Testis (tissue), 3 donors: Measurements from ENCODE around the gene WNT3. TPM values are rescaled to one million over a fixed set of nuclear protein-coding genes. Genes with fewer than 3 reads are reported as not detected.

Experiments used
- DNase-seq: peaks from one replicate; pipeline ENCODE4 v3.0.0-alpha.2; 2019
- H3K27ac ChIP-seq, 2 donors: fragments of 200-600 bp; sonication (generic); one replicate each; pipeline ENCODE4 v1.5.1; 2019
- H3K27me3 ChIP-seq: fragments of 200-600 bp; sonication (generic); one replicate; pipeline ENCODE4 v1.5.1; 2019
- H3K36me3 ChIP-seq: fragments of 200-600 bp; sonication (generic); one replicate; pipeline ENCODE4 v1.5.1; 2017; ENCODE audit warnings: low read depth; ENCODE audit errors: missing control alignments
- H3K4me1 ChIP-seq: fragments of 200-600 bp; sonication (generic); one replicate; pipeline ENCODE4 v1.5.1; 2019
- H3K4me3 ChIP-seq, 2 donors: fragments of 200-600 bp; sonication (generic); one replicate each; pipeline ENCODE4 v1.5.1; 2017 to 2019
- H3K9me3 ChIP-seq: fragments of 200-600 bp; sonication (generic); one replicate; pipeline ENCODE4 v1.5.1; 2017
- POLR2A ChIP-seq: fragments of 450-650 bp; IDR thresholded peaks from one replicate; pipeline ENCODE4 v1.6.1; 2017; ENCODE audit warnings: antibody characterized with exemption, mild to moderate bottlenecking, moderate library complexity
- WGBS, 2 donors: methylation state at CpG; one replicate each; pipeline ENCODE4 v1.1.5; 2018; 5-methylcytosine and 5-hydroxymethylcytosine counted together
- intact Hi-C: fragments of 100-400 bp; cut with DNase I; formaldehyde crosslinking; loops from one replicate; pipeline ENCODE4 v1.15.1; 2023; ENCODE audit warnings: low total_unique reads
- polyA plus RNA-seq: library from polyadenylated mRNA; stranded (reverse); fragments of 350-450 nt; fragmentation: Illumina TruSeq; extraction: RNeasy Lipid Tissue Mini Kit (QIAGEN cat#74804); gene quantifications from one replicate; pipeline ENCODE4 v1.2.3, GENCODE V29; 2014; ENCODE audit warnings: low read depth, low replicate concordance; ENCODE audit not compliant: insufficient read depth
- total RNA-seq, 2 donors: library from RNA; depleted of rRNA; stranded (reverse); fragments of >200 nt; gene quantifications; one replicate each; pipeline ENCODE4 v1.2.3, GENCODE V29; 2016
- TF ChIP-seq, protein P1 (sequence below), 3 experiments: fragments of 450-650 bp in 2 of 3; fragments of 200-600 bp in 1 of 3; sonication (generic) in 1 of 3; IDR thresholded peaks; one replicate each; pipeline ENCODE4 v1.5.1; 2016 to 2019; ENCODE audit warnings: antibody characterized with exemption in 3 of 3, mild to moderate bottlenecking in 2 of 3, moderate library complexity in 1 of 3

The WNT3 gene
- total and polyA plus RNA-seq, 3 donors from 2014 or later: 6.4 to 9.8 (median 7.7) TPM

- DNase-seq: no peak
- intact Hi-C loops: no loop called here
- TF ChIP-seq POLR2A: no peak
- TF ChIP-seq, protein P1, sequence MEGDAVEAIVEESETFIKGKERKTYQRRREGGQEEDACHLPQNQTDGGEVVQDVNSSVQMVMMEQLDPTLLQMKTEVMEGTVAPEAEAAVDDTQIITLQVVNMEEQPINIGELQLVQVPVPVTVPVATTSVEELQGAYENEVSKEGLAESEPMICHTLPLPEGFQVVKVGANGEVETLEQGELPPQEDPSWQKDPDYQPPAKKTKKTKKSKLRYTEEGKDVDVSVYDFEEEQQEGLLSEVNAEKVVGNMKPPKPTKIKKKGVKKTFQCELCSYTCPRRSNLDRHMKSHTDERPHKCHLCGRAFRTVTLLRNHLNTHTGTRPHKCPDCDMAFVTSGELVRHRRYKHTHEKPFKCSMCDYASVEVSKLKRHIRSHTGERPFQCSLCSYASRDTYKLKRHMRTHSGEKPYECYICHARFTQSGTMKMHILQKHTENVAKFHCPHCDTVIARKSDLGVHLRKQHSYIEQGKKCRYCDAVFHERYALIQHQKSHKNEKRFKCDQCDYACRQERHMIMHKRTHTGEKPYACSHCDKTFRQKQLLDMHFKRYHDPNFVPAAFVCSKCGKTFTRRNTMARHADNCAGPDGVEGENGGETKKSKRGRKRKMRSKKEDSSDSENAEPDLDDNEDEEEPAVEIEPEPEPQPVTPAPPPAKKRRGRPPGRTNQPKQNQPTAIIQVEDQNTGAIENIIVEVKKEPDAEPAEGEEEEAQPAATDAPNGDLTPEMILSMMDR (IDR thresholded peaks at IDR 0.05): no peak
- no peaks in the 10 kb centered on the region for H3K9me3 ChIP-seq
- H3K36me3 ChIP-seq: no peaks in the 10 kb centered on the region
- 56 to 84% methylated on average over 3 of the region's 3 CpGs for WGBS, 2 donors
- H3K4me1 ChIP-seq: no peaks in the 10 kb centered on the region
- H3K4me3 ChIP-seq: no peak overlapping the region
- no peak overlapping the region for H3K27ac ChIP-seq
- H3K27me3 ChIP-seq: no peaks in the 10 kb centered on the region
These were observed 28.3 kb downstream of the WNT3 start for GRCh38 chr17:46790216-46790615.

GRCh38 chr17:46789610-46790009 lies 28.9 kb downstream of the WNT3 start:
- intact Hi-C loops: no loop called here
- DNase-seq: no peak
- WGBS, 2 donors: 93 to 94% methylated on average over 5 to 8 of the region's 8 CpGs

DNA sequence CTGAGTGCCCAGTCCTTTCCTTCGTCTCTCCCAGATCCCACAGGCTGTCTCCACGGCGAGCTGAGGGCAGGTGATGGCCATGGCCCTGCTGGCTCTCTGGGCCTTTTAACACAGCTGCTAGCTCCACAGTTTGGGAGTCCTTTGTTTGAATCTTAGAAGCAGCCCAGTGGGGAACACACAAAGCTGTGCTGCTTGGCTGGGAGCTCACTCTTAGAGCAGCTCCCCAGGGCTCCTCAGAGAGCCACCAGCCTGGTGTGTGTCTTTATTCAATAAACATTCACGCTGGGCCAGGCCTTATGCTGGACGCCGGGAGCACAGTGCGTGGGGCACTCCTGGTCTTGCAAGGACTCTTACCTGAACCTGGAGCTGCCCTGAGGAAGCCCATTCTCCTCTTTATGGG lies 29.7 kb downstream of the WNT3 start:
- H3K9me3 ChIP-seq: no peaks in the 10 kb centered on the region
- no peak overlapping the region for H3K4me3 ChIP-seq
- 88 to 94% methylated on average over 6 to 7 of the region's 7 CpGs for WGBS, 2 donors
- no peak overlapping the region for H3K27ac ChIP-seq
- intact Hi-C loops: no loop called here
- H3K27me3 ChIP-seq: no peaks in the 10 kb centered on the region
- H3K36me3 ChIP-seq: no peaks in the 10 kb centered on the region
- DNase-seq: no peak
- no peaks in the 10 kb centered on the region for H3K4me1 ChIP-seq
- TF ChIP-seq POLR2A: no peak
- TF ChIP-seq, protein P1 (IDR thresholded peaks at IDR 0.05): no peak

More at GRCh38 chr17:46789610-46790009, 28.9 kb downstream of the WNT3 start:
- no peaks in the 10 kb centered on the region for H3K27me3 ChIP-seq
- no peak for TF ChIP-seq POLR2A
- TF ChIP-seq, protein P1 (IDR thresholded peaks at IDR 0.05): no peak
- no peaks in the 10 kb centered on the region for H3K36me3 ChIP-seq
- no peaks in the 10 kb centered on the region for H3K4me1 ChIP-seq
- no peak overlapping the region for H3K4me3 ChIP-seq
- H3K9me3 ChIP-seq: no peaks in the 10 kb centered on the region
- no peak overlapping the region for H3K27ac ChIP-seq

- Histone ChIP-seq H3K36me3 (no peaks in the 10 kb centered on the region), H3K9me3 (no peaks in the 10 kb centered on the region), H3K4me3 (no peak overlapping the region), H3K4me1 (no peaks in the 10 kb centered on the region), H3K27me3 (no peaks in the 10 kb centered on the region), H3K27ac (no peak overlapping the region)
- no peak for DNase-seq
- intact Hi-C loops: no loop called here
- WGBS, 2 donors: 91 to 94% methylated on average over 5 of the region's 5 CpGs
- TF ChIP-seq POLR2A: no peak
- TF ChIP-seq, protein P1 (IDR thresholded peaks at IDR 0.05): no peak
These were observed 30.2 kb downstream of the WNT3 start for GRCh38 chr17:46788300-46788699.

GRCh38 chr17:46787478-46787877 lies 31.0 kb downstream of the WNT3 start:
- intact Hi-C loops: no loop called here
- WGBS, 2 donors: 95% methylated on average over 11 to 13 of the region's 13 CpGs
- no peaks in the 10 kb centered on the region for H3K27me3 ChIP-seq
- no peak for DNase-seq
- TF ChIP-seq, protein P1 (IDR thresholded peaks at IDR 0.05): no peak
- no peak for TF ChIP-seq POLR2A
- no peaks in the 10 kb centered on the region for H3K9me3 ChIP-seq
- no peak overlapping the region for H3K27ac ChIP-seq
- no peak overlapping the region for H3K4me3 ChIP-seq
- H3K36me3 ChIP-seq: no peaks in the 10 kb centered on the region
- no peaks in the 10 kb centered on the region for H3K4me1 ChIP-seq
